Neural progenitor cell (in vitro differentiated cells): Measurements from ENCODE around the gene ARHGAP26. TPM values are rescaled to one million over a fixed set of nuclear protein-coding genes. Genes with fewer than 3 reads are reported as not detected.

Source experiments
- DNase-seq: peaks from one replicate; pipeline ENCODE4 v3.0.0-alpha.2; 2016; ENCODE audit warnings: low spot score
- H2AFZ ChIP-seq: fragments of 200-600 bp; sonication (generic); replicated peaks from 2 replicates; pipeline ENCODE4 v1.6.1; 2016; ENCODE audit warnings: antibody characterized with exemption
- H3F3A ChIP-seq: fragments of 200-600 bp; sonication (generic); 2 replicates; pipeline ENCODE4 v1.6.1; 2016; ENCODE audit warnings: antibody characterized with exemption, low read depth
- H3K27ac ChIP-seq: fragments of 200-600 bp; sonication (generic); 2 replicates; pipeline ENCODE4 v1.5.1; 2016; ENCODE audit warnings: mild to moderate bottlenecking
- H3K27me3 ChIP-seq: fragments of 200-600 bp; sonication (generic); 2 replicates; pipeline ENCODE4 v1.6.1; 2016; ENCODE audit warnings: mild to moderate bottlenecking, moderate library complexity
- H3K36me3 ChIP-seq: fragments of 200-600 bp; sonication (generic); 2 replicates; pipeline ENCODE4 v1.5.1; 2016
- H3K4me1 ChIP-seq: fragments of 200-600 bp; sonication (generic); 2 replicates; pipeline ENCODE4 v1.6.1; 2016; ENCODE audit warnings: mixed run types
- H3K4me2 ChIP-seq: fragments of 200-600 bp; sonication (generic); 2 replicates; pipeline ENCODE4 v1.6.1; 2016
- H3K4me3 ChIP-seq: fragments of 200-600 bp; sonication (generic); 2 replicates; pipeline ENCODE4 v1.5.1; 2016
- H3K79me2 ChIP-seq: fragments of 200-600 bp; sonication (generic); 2 replicates; pipeline ENCODE4 v1.6.1; 2016; ENCODE audit warnings: low read depth
- H3K9ac ChIP-seq: fragments of 200-600 bp; sonication (generic); 2 replicates; pipeline ENCODE4 v1.6.1; 2016
- H3K9me3 ChIP-seq: fragments of 200-600 bp; sonication (generic); 2 replicates; pipeline ENCODE4 v1.5.1; 2016; ENCODE audit warnings: low read depth
- H4K20me1 ChIP-seq: fragments of 200-600 bp; sonication (generic); 2 replicates; pipeline ENCODE4 v1.6.1; 2016; ENCODE audit warnings: low read depth
- H3K27ac Mint-ChIP-seq: 3 replicates; pipeline ENCODE4 v1.8.0; 2021; ENCODE audit warnings: mixed read lengths
- H3K27me3 Mint-ChIP-seq: 2 replicates; pipeline ENCODE4 v1.8.0; 2022; ENCODE audit warnings: low read depth, mild to moderate bottlenecking, inconsistent platforms, moderate library complexity, mixed read lengths; ENCODE audit not compliant: insufficient read depth
- H3K36me3 Mint-ChIP-seq: 3 replicates; pipeline ENCODE4 v1.8.0; 2021; ENCODE audit warnings: mixed read lengths
- H3K4me1 Mint-ChIP-seq: 3 replicates; pipeline ENCODE4 v1.8.0; 2021; ENCODE audit warnings: mixed read lengths
- H3K4me3 Mint-ChIP-seq: 3 replicates; pipeline ENCODE4 v1.8.0; 2021; ENCODE audit warnings: mild to moderate bottlenecking, moderate library complexity, mixed read lengths
- H3K9me3 Mint-ChIP-seq: 3 replicates; pipeline ENCODE4 v1.8.0; 2020; ENCODE audit warnings: mixed read lengths
- EZH2 ChIP-seq: fragments of 200-600 bp; sonication (generic); IDR thresholded peaks from 2 replicates; pipeline ENCODE4 v1.6.1; 2017; ENCODE audit warnings: antibody characterized with exemption, mild to moderate bottlenecking, moderate library complexity
- EZH2phosphoT487 ChIP-seq: fragments of 200-600 bp; sonication (generic); IDR thresholded peaks from 2 replicates; pipeline ENCODE4 v1.6.1; 2017; ENCODE audit warnings: antibody characterized with exemption
- total RNA-seq: library from RNA; depleted of rRNA; stranded (reverse); fragments of >200 nt; gene quantifications from 2 replicates; pipeline ENCODE4 v1.2.3, GENCODE V29; 2015; ENCODE audit warnings: low replicate concordance
- TF ChIP-seq, protein P1 (sequence below): fragments of 200-600 bp; sonication (generic); IDR thresholded peaks from 2 replicates; pipeline ENCODE4 v1.5.1; 2017; ENCODE audit warnings: antibody characterized with exemption, mild to moderate bottlenecking

ARHGAP26 gene
- total RNA-seq, 1 donor from 2014 or later: 7.0 TPM

DNA sequence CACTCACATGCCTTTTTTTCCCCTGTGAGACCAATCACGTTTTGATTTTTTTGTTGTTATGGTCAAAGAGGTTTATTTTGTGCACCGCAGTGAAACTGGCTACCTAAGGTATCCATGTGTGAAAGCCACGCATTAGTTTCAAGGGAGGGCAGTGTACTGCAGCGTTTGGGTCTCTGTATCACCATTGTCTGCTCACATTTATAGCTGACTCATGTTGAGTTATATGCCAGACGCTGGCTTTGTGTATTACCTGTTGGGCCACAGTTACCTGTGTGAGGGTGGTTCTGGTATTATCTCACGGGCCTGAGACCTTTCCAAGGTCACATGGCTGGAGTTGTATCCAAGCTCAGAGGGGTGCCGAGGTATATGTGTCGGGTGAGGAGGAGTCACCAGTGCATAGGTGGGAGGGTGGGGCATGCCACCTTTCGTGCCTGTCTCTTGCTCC is 75.8 kb downstream of the ARHGAP26 start:
- H3K4me1 ChIP-seq: peaks cover 7% of the 10 kb centered on the region
- no peak overlapping the region for H3K4me3 Mint-ChIP-seq
- H3K27ac ChIP-seq: no peak overlapping the region
- H3K4me1 Mint-ChIP-seq: peaks cover 28% of the 10 kb centered on the region
- no peaks in the 10 kb centered on the region for H3K36me3 ChIP-seq
- H3K9me3 ChIP-seq: no peaks in the 10 kb centered on the region
- no peaks in the 10 kb centered on the region for H3K79me2 ChIP-seq
- H3K27me3 ChIP-seq: no peaks in the 10 kb centered on the region
- TF ChIP-seq, protein P1, sequence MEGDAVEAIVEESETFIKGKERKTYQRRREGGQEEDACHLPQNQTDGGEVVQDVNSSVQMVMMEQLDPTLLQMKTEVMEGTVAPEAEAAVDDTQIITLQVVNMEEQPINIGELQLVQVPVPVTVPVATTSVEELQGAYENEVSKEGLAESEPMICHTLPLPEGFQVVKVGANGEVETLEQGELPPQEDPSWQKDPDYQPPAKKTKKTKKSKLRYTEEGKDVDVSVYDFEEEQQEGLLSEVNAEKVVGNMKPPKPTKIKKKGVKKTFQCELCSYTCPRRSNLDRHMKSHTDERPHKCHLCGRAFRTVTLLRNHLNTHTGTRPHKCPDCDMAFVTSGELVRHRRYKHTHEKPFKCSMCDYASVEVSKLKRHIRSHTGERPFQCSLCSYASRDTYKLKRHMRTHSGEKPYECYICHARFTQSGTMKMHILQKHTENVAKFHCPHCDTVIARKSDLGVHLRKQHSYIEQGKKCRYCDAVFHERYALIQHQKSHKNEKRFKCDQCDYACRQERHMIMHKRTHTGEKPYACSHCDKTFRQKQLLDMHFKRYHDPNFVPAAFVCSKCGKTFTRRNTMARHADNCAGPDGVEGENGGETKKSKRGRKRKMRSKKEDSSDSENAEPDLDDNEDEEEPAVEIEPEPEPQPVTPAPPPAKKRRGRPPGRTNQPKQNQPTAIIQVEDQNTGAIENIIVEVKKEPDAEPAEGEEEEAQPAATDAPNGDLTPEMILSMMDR: no peak
- TF ChIP-seq EZH2 (no peak), EZH2phosphoT487 (no peak)
- H3K4me3 ChIP-seq: no peak overlapping the region
- peaks cover 6% of the 10 kb centered on the region for H3K27me3 Mint-ChIP-seq
- no peak overlapping the region for H3K4me2 ChIP-seq
- H3K27ac Mint-ChIP-seq: peak overlapping the region; percentile 9
- peaks cover 5% of the 10 kb centered on the region for H3F3A ChIP-seq
- H3K9ac ChIP-seq: no peak overlapping the region
- no peaks in the 10 kb centered on the region for H3K36me3 Mint-ChIP-seq
- no peak for DNase-seq
- no peak overlapping the region for H2AFZ ChIP-seq
- no peaks in the 10 kb centered on the region for H3K9me3 Mint-ChIP-seq
- H4K20me1 ChIP-seq: no peaks in the 10 kb centered on the region

DNA sequence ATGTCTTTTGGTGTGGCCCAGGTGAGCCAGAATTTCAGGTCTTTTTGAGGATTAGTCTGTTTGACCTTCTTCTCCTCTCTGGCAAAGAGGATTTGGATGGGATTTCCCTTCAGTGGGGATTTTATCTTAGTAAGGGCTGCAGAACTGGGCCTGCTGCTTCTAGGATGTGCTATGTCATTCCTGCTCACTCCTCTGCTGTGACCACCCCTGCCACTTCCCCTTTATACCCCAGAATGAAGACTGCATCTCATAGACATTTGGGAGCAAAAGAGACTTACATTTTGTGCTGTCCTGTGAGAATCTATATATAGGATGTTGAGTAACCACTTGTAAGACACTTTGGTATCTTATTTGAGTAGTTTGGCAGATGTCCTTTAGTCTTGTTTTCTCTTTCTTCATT is 76.2 kb downstream of the ARHGAP26 start:
- Histone ChIP-seq H3K9me3 (no peaks in the 10 kb centered on the region), H3K9ac (no peak overlapping the region), H3K4me1 (peaks cover 5% of the 10 kb centered on the region), H3K36me3 (no peaks in the 10 kb centered on the region), H3K4me2 (no peak overlapping the region), H3K27me3 (no peaks in the 10 kb centered on the region), H3K79me2 (no peaks in the 10 kb centered on the region), H2AFZ (no peak overlapping the region), H4K20me1 (no peaks in the 10 kb centered on the region), H3F3A (peaks cover under 1% of the 10 kb centered on the region), H3K27ac (no peak overlapping the region), H3K4me3 (no peak overlapping the region)
- no peak for TF ChIP-seq EZH2
- TF ChIP-seq, protein P1: no peak
- TF ChIP-seq EZH2phosphoT487: no peak
- Mint-ChIP-seq H3K4me1 (peaks cover 24% of the 10 kb centered on the region), H3K27ac (no peak overlapping the region), H3K4me3 (no peak overlapping the region), H3K9me3 (no peaks in the 10 kb centered on the region), H3K27me3 (peaks cover 6% of the 10 kb centered on the region), H3K36me3 (no peaks in the 10 kb centered on the region)
- no peak for DNase-seq

DNA sequence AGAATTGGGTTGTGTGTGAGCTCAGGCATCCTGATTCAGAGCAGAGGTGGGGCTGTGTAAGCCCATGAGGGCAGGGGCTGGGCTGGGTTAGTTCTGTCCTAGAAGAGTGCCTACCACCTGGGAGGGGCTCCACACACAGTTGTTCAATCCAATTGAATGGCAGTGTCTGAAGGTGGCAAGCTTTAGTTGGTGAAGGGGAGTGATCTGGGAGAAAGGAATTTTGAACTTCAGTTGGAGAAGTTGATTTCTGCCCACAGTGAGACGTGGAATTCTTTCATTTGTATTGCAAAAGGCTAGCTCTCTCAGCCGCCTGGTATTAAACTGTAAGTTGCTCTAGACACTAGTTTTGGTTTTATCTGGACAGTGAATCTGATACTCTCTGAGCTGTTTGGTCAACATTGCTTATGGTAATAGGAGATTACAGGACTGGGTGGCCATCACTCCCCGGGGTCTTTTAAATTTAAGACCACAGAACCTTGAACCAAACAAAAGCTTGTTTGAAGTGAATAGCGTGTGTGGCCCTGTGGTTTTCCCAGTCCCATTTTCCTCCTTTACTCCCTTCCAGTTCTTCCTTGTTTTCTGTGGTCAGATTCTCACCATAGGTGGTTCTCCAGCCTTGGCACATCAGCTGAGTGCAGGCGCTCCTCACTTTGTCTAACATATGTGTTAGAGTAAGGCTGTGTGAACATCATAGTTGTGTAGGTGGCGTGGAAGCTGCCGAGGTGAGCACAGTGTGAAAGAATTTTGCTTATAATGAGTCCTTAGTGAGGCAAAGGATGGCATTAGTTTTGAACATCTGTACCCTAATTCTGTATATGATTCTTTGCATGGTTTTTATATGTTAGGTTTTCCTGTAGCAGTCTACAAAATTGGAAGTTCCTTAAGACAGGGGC is 78.0 kb downstream of the ARHGAP26 start:
- Mint-ChIP-seq H3K4me3 (no peak overlapping the region), H3K4me1 (peaks cover 25% of the 10 kb centered on the region), H3K27me3 (peaks cover 6% of the 10 kb centered on the region), H3K36me3 (no peaks in the 10 kb centered on the region), H3K27ac (peak overlapping the region; percentile 48), H3K9me3 (no peaks in the 10 kb centered on the region)
- Histone ChIP-seq H3K9me3 (no peaks in the 10 kb centered on the region), H3K27me3 (no peaks in the 10 kb centered on the region), H2AFZ (no peak overlapping the region), H3K9ac (no peak overlapping the region), H4K20me1 (no peaks in the 10 kb centered on the region), H3K4me1 (no peaks in the 10 kb centered on the region), H3F3A (no peaks in the 10 kb centered on the region), H3K36me3 (no peaks in the 10 kb centered on the region), H3K27ac (no peak overlapping the region), H3K79me2 (no peaks in the 10 kb centered on the region), H3K4me3 (no peak overlapping the region), H3K4me2 (no peak overlapping the region)
- no peak for DNase-seq
- TF ChIP-seq EZH2phosphoT487 (no peak), EZH2 (no peak)
- TF ChIP-seq, protein P1: no peak
